H9 (cell line): ENCODE results near the gene CCL8. TPM values are rescaled to one million over a fixed set of nuclear protein-coding genes. Genes with fewer than 3 reads are reported as not detected.
A peak's percentile ranks its signal among the peaks of the same experiment; 100 is the strongest.

Experiments
- DNase-seq: peaks from one replicate; pipeline ENCODE4 v3.0.0-alpha.2; 2017
- H2AFZ ChIP-seq: one replicate; pipeline ENCODE4 v1.6.1; 2013; ENCODE audit warnings: mild to moderate bottlenecking, low read length, control low read depth, moderate library complexity
- H2AK5ac ChIP-seq: 2 replicates; pipeline ENCODE4 v1.6.1; 2013; ENCODE audit warnings: low read length, control low read depth, mixed read lengths; ENCODE audit not compliant: insufficient read length
- H2BK120ac ChIP-seq: one replicate; pipeline ENCODE4 v1.6.1; 2013; ENCODE audit warnings: low read depth, mild to moderate bottlenecking, low read length, control low read depth, inconsistent platforms; ENCODE audit not compliant: poor library complexity, severe bottlenecking
- H2BK12ac ChIP-seq: 2 replicates; pipeline ENCODE4 v1.6.1; 2013; ENCODE audit warnings: low read length, control low read depth, mixed read lengths, low read depth; ENCODE audit not compliant: insufficient read length
- H2BK15ac ChIP-seq: 2 replicates; pipeline ENCODE4 v1.6.1; 2013; ENCODE audit warnings: low read depth, low read length, control low read depth
- H2BK20ac ChIP-seq: one replicate; pipeline ENCODE4 v1.6.1; 2013; ENCODE audit warnings: low read depth, mild to moderate bottlenecking, low read length, control low read depth, inconsistent platforms; ENCODE audit not compliant: poor library complexity, severe bottlenecking
- H2BK5ac ChIP-seq: 2 replicates; pipeline ENCODE4 v1.6.1; 2013; ENCODE audit warnings: low read length, control low read depth, mixed read lengths; ENCODE audit not compliant: insufficient read length
- H3K14ac ChIP-seq: 2 replicates; pipeline ENCODE4 v1.6.1; 2013; ENCODE audit warnings: low read length, control low read depth; ENCODE audit not compliant: insufficient read depth
- H3K18ac ChIP-seq: 2 replicates; pipeline ENCODE4 v1.6.1; 2013; ENCODE audit warnings: low read depth, mild to moderate bottlenecking, mixed read lengths, low read length, control low read depth; ENCODE audit not compliant: insufficient read length
- H3K23ac ChIP-seq: 2 replicates; pipeline ENCODE4 v1.6.1; 2013; ENCODE audit warnings: low read length, control low read depth, mixed read lengths, low read depth; ENCODE audit not compliant: insufficient read length
- H3K23me2 ChIP-seq: 2 replicates; pipeline ENCODE4 v1.6.1; 2013; ENCODE audit warnings: low read depth, mild to moderate bottlenecking, mixed read lengths, low read length, control low read depth; ENCODE audit not compliant: insufficient read length, poor library complexity, severe bottlenecking
- H3K27ac ChIP-seq: 2 replicates; pipeline ENCODE4 v1.5.1; 2013; ENCODE audit warnings: low read length, control low read depth, mixed read lengths, low read depth; ENCODE audit not compliant: insufficient read length
- H3K27me3 ChIP-seq: 2 replicates; pipeline ENCODE4 v1.6.1; 2013; ENCODE audit warnings: low read length, control low read depth, inconsistent platforms; ENCODE audit not compliant: insufficient read depth
- H3K4ac ChIP-seq: 2 replicates; pipeline ENCODE4 v1.6.1; 2013; ENCODE audit warnings: low read depth, mild to moderate bottlenecking, control low read depth, inconsistent platforms, low read length, moderate library complexity
- H3K4me1 ChIP-seq: 2 replicates; pipeline ENCODE4 v1.6.1; 2013; ENCODE audit warnings: low read length, control low read depth, inconsistent platforms; ENCODE audit not compliant: insufficient read depth
- H3K4me2 ChIP-seq: 2 replicates; pipeline ENCODE4 v1.6.1; 2013; ENCODE audit warnings: low read length, control low read depth, mixed read lengths; ENCODE audit not compliant: insufficient read length, insufficient read depth
- H3K56ac ChIP-seq: 2 replicates; pipeline ENCODE4 v1.6.1; 2013; ENCODE audit warnings: low read depth, mild to moderate bottlenecking, mixed read lengths, low read length, control low read depth; ENCODE audit not compliant: insufficient read length
- H3K79me1 ChIP-seq: 2 replicates; pipeline ENCODE4 v1.6.1; 2013; ENCODE audit warnings: low read depth, mild to moderate bottlenecking, moderate library complexity, low read length, control low read depth, inconsistent platforms; ENCODE audit not compliant: insufficient read depth, poor library complexity, severe bottlenecking
- H3K79me2 ChIP-seq: 2 replicates; pipeline ENCODE4 v1.6.1; 2013; ENCODE audit warnings: low read length, control low read depth, inconsistent platforms; ENCODE audit not compliant: insufficient read depth
- H3K9ac ChIP-seq: 2 replicates; pipeline ENCODE4 v1.6.1; 2013; ENCODE audit warnings: low read length, control low read depth, mixed read lengths; ENCODE audit not compliant: insufficient read length; ENCODE audit errors: extremely low read depth
- H3K9me3 ChIP-seq: one replicate; pipeline ENCODE4 v1.6.1; 2013; ENCODE audit warnings: low read depth, low read length, inconsistent platforms; ENCODE audit not compliant: control insufficient read depth
- H3T11ph ChIP-seq: one replicate; pipeline ENCODE4 v1.6.1; 2013; ENCODE audit warnings: mild to moderate bottlenecking, low read length, control low read depth, inconsistent platforms
- H4K20me1 ChIP-seq: one replicate; pipeline ENCODE4 v1.6.1; 2013; ENCODE audit not compliant: control insufficient read depth, insufficient read length, insufficient read depth
- H4K5ac ChIP-seq: 2 replicates; pipeline ENCODE4 v1.6.1; 2013; ENCODE audit warnings: low read depth, mild to moderate bottlenecking, mixed read lengths, low read length, control low read depth; ENCODE audit not compliant: insufficient read length
- H4K8ac ChIP-seq: replicated peaks from 2 replicates; pipeline ENCODE4 v1.6.1; 2013; ENCODE audit warnings: low read length, control low read depth, mixed read lengths, low read depth; ENCODE audit not compliant: insufficient read length
- H4K91ac ChIP-seq: 2 replicates; pipeline ENCODE4 v1.6.1; 2013; ENCODE audit warnings: low read depth, mild to moderate bottlenecking, moderate library complexity, mixed read lengths, low read length, control low read depth; ENCODE audit not compliant: insufficient read length
- H3K27ac Mint-ChIP-seq, 3 experiments: 2 replicates in 2 of 3; 3 replicates in 1 of 3; pipeline ENCODE4 v1.8.0; 2020 to 2021; ENCODE audit warnings: mixed read lengths in 3 of 3, mild to moderate bottlenecking in 1 of 3, moderate library complexity in 1 of 3
- H3K27me3 Mint-ChIP-seq: 2 replicates; pipeline ENCODE4 v1.8.0; 2021; ENCODE audit warnings: low read depth, mild to moderate bottlenecking, moderate library complexity, mixed read lengths
- H3K36me3 Mint-ChIP-seq, 3 experiments: 2 replicates in 2 of 3; 3 replicates in 1 of 3; pipeline ENCODE4 v1.8.0; 2020 to 2021; ENCODE audit warnings: low read depth in 3 of 3, mixed read lengths in 3 of 3; ENCODE audit not compliant: insufficient read depth in 1 of 3
- H3K4me1 Mint-ChIP-seq, 2 experiments: 2 replicates each; pipeline ENCODE4 v1.8.0; 2020; ENCODE audit warnings: mixed read lengths in 2 of 2
- H3K4me3 Mint-ChIP-seq, 2 experiments: 2 replicates in 1 of 2; 3 replicates in 1 of 2; pipeline ENCODE4 v1.8.0; 2020 to 2021; ENCODE audit warnings: mild to moderate bottlenecking in 2 of 2, mixed read lengths in 2 of 2, moderate library complexity in 1 of 2
- H3K9me3 Mint-ChIP-seq, 2 experiments: 2 replicates in 1 of 2; 3 replicates in 1 of 2; pipeline ENCODE4 v1.8.0; 2020; ENCODE audit warnings: mild to moderate bottlenecking in 2 of 2, mixed read lengths in 2 of 2, moderate library complexity in 1 of 2
- CTCF ChIP-seq: fragments of 200-600 bp; sonication (generic); conservative IDR thresholded peaks from 3 replicates; pipeline ENCODE4 v1.8.0; 2021; ENCODE audit warnings: antibody characterized with exemption, mild to moderate bottlenecking
- WGBS: extraction: QIAGEN DNeasy Blood & Tissue Kit; methylation state at CpG from one replicate; pipeline ENCODE4 v1.1.7; 2013; ENCODE audit warnings: missing lambda C conversion rate, low lambda C conversion rate, mixed read lengths; ENCODE audit not compliant: insufficient read length; ENCODE audit errors: extremely low coverage; 5-methylcytosine and 5-hydroxymethylcytosine counted together
- total RNA-seq: library from RNA; stranded (reverse); gene quantifications from 2 replicates; pipeline ENCODE4 v1.2.1, GENCODE V29; 2021

Gene CCL8
- total RNA-seq, 1 experiment from 2014 or later: not detected

- Mint-ChIP-seq H3K36me3 (no peaks in the 10 kb centered on the region), H3K27me3 (peaks cover 21% of the 10 kb centered on the region), H3K9me3 (no peaks in the 10 kb centered on the region), H3K4me1 (peaks cover 3 to 9% of the 10 kb centered on the region in 2 experiments; a peak in 3 of 4 replicates), H3K4me3 (no peak overlapping the region), H3K27ac (no peak overlapping the region)
- no peaks in the 10 kb centered on the region for H4K20me1 ChIP-seq
- H3K14ac ChIP-seq: no peak overlapping the region
- H3K79me2 ChIP-seq: no peaks in the 10 kb centered on the region
- no peak overlapping the region for H3K4ac ChIP-seq
- H3K27ac ChIP-seq: no peak overlapping the region
- no peaks in the 10 kb centered on the region for H3K4me1 ChIP-seq
- no peak overlapping the region for H2AK5ac ChIP-seq
- no peak overlapping the region for H2BK20ac ChIP-seq
- H3K27me3 ChIP-seq: no peaks in the 10 kb centered on the region
- no peak overlapping the region for H3K23ac ChIP-seq
- peak; percentile 100 for TF ChIP-seq CTCF
- no peak overlapping the region for H3K9ac ChIP-seq
- no peak overlapping the region for H3K56ac ChIP-seq
- no peak overlapping the region for H4K5ac ChIP-seq
- H4K91ac ChIP-seq: no peak overlapping the region
- H2BK12ac ChIP-seq: no peak overlapping the region
- no peak overlapping the region for H3K4me2 ChIP-seq
- no peak overlapping the region for H2BK120ac ChIP-seq
- no peaks in the 10 kb centered on the region for H3K23me2 ChIP-seq
- no peak overlapping the region for H2BK5ac ChIP-seq
- no peaks in the 10 kb centered on the region for H3K79me1 ChIP-seq
- no peak overlapping the region for H4K8ac ChIP-seq
- no peak overlapping the region for H3T11ph ChIP-seq
- no peak overlapping the region for H2AFZ ChIP-seq
- no peak overlapping the region for H3K18ac ChIP-seq
- WGBS: no CpG with 5 or more reads among the region's 8 CpGs
- peak; percentile 98 for DNase-seq
- no peak overlapping the region for H2BK15ac ChIP-seq
- H3K9me3 ChIP-seq: no peaks in the 10 kb centered on the region
Observed at GRCh38 chr17:34361478-34362061, 42.3 kb downstream of the CCL8 start.
